HAP-1 (cell line): ENCODE measurements around the gene IFI30.
A peak's percentile ranks its signal among the peaks of the same experiment; 100 is the strongest.

Experiments
- DNase-seq, 2 experiments: peaks; one replicate each; pipeline ENCODE4 v3.0.0-alpha.2; 2016 to 2020; ENCODE audit warnings: low spot score in 2 of 2
- H3K27me3 ChIP-seq: fragments of 250-450 bp; sonication (Bioruptor Pico); 2 replicates; pipeline ENCODE4 v1.5.1; 2020; ENCODE audit warnings: low read depth, mild to moderate bottlenecking, moderate library complexity
- H3K36me3 ChIP-seq: fragments of 250-450 bp; sonication (Bioruptor Pico); replicated peaks from 2 replicates; pipeline ENCODE4 v1.5.1; 2020; ENCODE audit warnings: mild to moderate bottlenecking
- H3K4me1 ChIP-seq: fragments of 250-450 bp; sonication (Bioruptor Pico); 2 replicates; pipeline ENCODE4 v1.5.1; 2020; ENCODE audit warnings: mild to moderate bottlenecking
- H3K4me3 ChIP-seq: fragments of 250-450 bp; sonication (Bioruptor Pico); 2 replicates; pipeline ENCODE4 v1.5.1; 2020; ENCODE audit warnings: mild to moderate bottlenecking, moderate library complexity
- H3K9me3 ChIP-seq: fragments of 250-450 bp; sonication (Bioruptor Pico); 2 replicates; pipeline ENCODE4 v1.5.1; 2020; ENCODE audit warnings: mild to moderate bottlenecking, moderate library complexity
- in situ Hi-C: fragments of 300-500 bp; cut with MboI; formaldehyde crosslinking; loops from 3 replicates; pipeline ENCODE4 v1.14.3; 2020; ENCODE audit warnings: low sequenced_read_pairs, inconsistent platforms, mixed read lengths

IFI30 gene

GRCh38 chr19:18194181-18194530, 20.5 kb downstream of the IFI30 start:
- in situ Hi-C loops, result no loop called here
- H3K27me3 ChIP-seq, result no peaks in the 10 kb centered on the region

GRCh38 chr19:18194554-18195238, 21.1 kb downstream of the IFI30 start:
- Histone ChIP-seq H3K4me3 (peak overlapping the region; percentile 94), H3K36me3 (peaks cover 37% of the 10 kb centered on the region), H3K4me1 (peaks cover 12% of the 10 kb centered on the region), H3K9me3 (no peaks in the 10 kb centered on the region), H3K27me3 (no peaks in the 10 kb centered on the region)
- DNase-seq, result peak; percentile 42 to 78
- in situ Hi-C loops, result no loop called here

More at GRCh38 chr19:18194181-18194530, 20.5 kb downstream of the IFI30 start:
- Histone ChIP-seq H3K36me3 (peaks cover 31% of the 10 kb centered on the region), H3K4me1 (peaks cover 12% of the 10 kb centered on the region), H3K9me3 (no peaks in the 10 kb centered on the region), H3K4me3 (peak overlapping the region; percentile 94)
- no peak for DNase-seq

GRCh38 chr19:18196511-18196845, 22.9 kb downstream of the IFI30 start:
- no peaks in the 10 kb centered on the region for H3K27me3 ChIP-seq
- no peak for DNase-seq
- peaks cover 50% of the 10 kb centered on the region for H3K36me3 ChIP-seq
- in situ Hi-C loops, result no loop called here
- no peak overlapping the region for H3K4me3 ChIP-seq
- no peaks in the 10 kb centered on the region for H3K9me3 ChIP-seq
- peaks cover 11% of the 10 kb centered on the region for H3K4me1 ChIP-seq

GRCh38 chr19:18197306-18197705, 23.7 kb downstream of the IFI30 start:
- H3K36me3 ChIP-seq, result peaks cover 58% of the 10 kb centered on the region
- H3K27me3 ChIP-seq, result no peaks in the 10 kb centered on the region
- no peak overlapping the region for H3K4me3 ChIP-seq
- DNase-seq, result no peak
- no peaks in the 10 kb centered on the region for H3K9me3 ChIP-seq
- in situ Hi-C loops, result no loop called here
- H3K4me1 ChIP-seq, result peaks cover 8% of the 10 kb centered on the region

- in situ Hi-C loops, result no loop called here
- Histone ChIP-seq H3K4me1 (peaks cover 13% of the 10 kb centered on the region), H3K27me3 (no peaks in the 10 kb centered on the region), H3K4me3 (no peak overlapping the region), H3K36me3 (peaks cover 61% of the 10 kb centered on the region), H3K9me3 (no peaks in the 10 kb centered on the region)
- no peak for DNase-seq
Measured at GRCh38 chr19:18197941-18198340, 24.3 kb downstream of the IFI30 start.

GRCh38 chr19:18198374-18198773, 24.8 kb downstream of the IFI30 start:
- Histone ChIP-seq H3K27me3 (no peaks in the 10 kb centered on the region), H3K36me3 (peaks cover 58% of the 10 kb centered on the region), H3K9me3 (no peaks in the 10 kb centered on the region), H3K4me3 (no peak overlapping the region), H3K4me1 (peaks cover 14% of the 10 kb centered on the region)
- DNase-seq, result no peak
- in situ Hi-C loops, result no loop called here

GRCh38 chr19:18202397-18202777, 28.8 kb downstream of the IFI30 start:
- Histone ChIP-seq H3K9me3 (no peaks in the 10 kb centered on the region), H3K27me3 (no peaks in the 10 kb centered on the region), H3K36me3 (peaks cover 44% of the 10 kb centered on the region), H3K4me3 (peak overlapping the region; percentile 90), H3K4me1 (peaks cover 18% of the 10 kb centered on the region)
- in situ Hi-C loops, result no loop called here
- no peak for DNase-seq

GRCh38 chr19:18202778-18203407, 29.3 kb downstream of the IFI30 start:
- no peaks in the 10 kb centered on the region for H3K9me3 ChIP-seq
- H3K4me3 ChIP-seq, result peak overlapping the region; percentile 90
- peaks cover 18% of the 10 kb centered on the region for H3K4me1 ChIP-seq
- peak; percentile 41 to 69 for DNase-seq
- peaks cover 43% of the 10 kb centered on the region for H3K36me3 ChIP-seq
- no peaks in the 10 kb centered on the region for H3K27me3 ChIP-seq
- in situ Hi-C loops, result no loop called here

GRCh38 chr19:18203408-18203862, 29.8 kb downstream of the IFI30 start:
- H3K36me3 ChIP-seq, result peaks cover 37% of the 10 kb centered on the region
- H3K9me3 ChIP-seq, result no peaks in the 10 kb centered on the region
- in situ Hi-C loops, result no loop called here
- peaks cover 20% of the 10 kb centered on the region for H3K4me1 ChIP-seq
- peak overlapping the region; percentile 90 for H3K4me3 ChIP-seq
- H3K27me3 ChIP-seq, result no peaks in the 10 kb centered on the region
- DNase-seq, result no peak

- Histone ChIP-seq H3K36me3 (peaks cover 32% of the 10 kb centered on the region), H3K4me1 (peaks cover 20% of the 10 kb centered on the region), H3K9me3 (no peaks in the 10 kb centered on the region), H3K4me3 (peak within 1 kb of the TSS; percentile 90), H3K27me3 (no peaks in the 10 kb centered on the region)
- peak; percentile 99 for DNase-seq
- in situ Hi-C loops, result no loop called here
Measured at GRCh38 chr19:18203863-18204393, 30.3 kb downstream of the IFI30 start, which contains the start of gene RAB3A. Gene RAB3A (minus strand): TSS chr19:18204042. CDS start chr19:18202740, 1,302 bp downstream.

GRCh38 chr19:18204394-18205199, 31.0 kb downstream of the IFI30 start:
- Histone ChIP-seq H3K4me3 (peak overlapping the region; percentile 45), H3K4me1 (peaks cover 20% of the 10 kb centered on the region), H3K36me3 (peaks cover 26% of the 10 kb centered on the region), H3K27me3 (no peaks in the 10 kb centered on the region), H3K9me3 (no peaks in the 10 kb centered on the region)
- in situ Hi-C loops, result no loop called here
- DNase-seq, result peak in 1 of 2 experiments; percentile 47

GRCh38 chr19:18205200-18205892, 31.7 kb downstream of the IFI30 start:
- Histone ChIP-seq H3K36me3 (peaks cover 18% of the 10 kb centered on the region), H3K27me3 (no peaks in the 10 kb centered on the region), H3K4me3 (peak overlapping the region; percentile 45), H3K4me1 (peaks cover 20% of the 10 kb centered on the region), H3K9me3 (no peaks in the 10 kb centered on the region)
- peak; percentile 24 to 78 for DNase-seq
- in situ Hi-C loops, result no loop called here

GRCh38 chr19:18206018-18206417, 32.4 kb downstream of the IFI30 start:
- no peaks in the 10 kb centered on the region for H3K9me3 ChIP-seq
- peak in 1 of 2 experiments; percentile 52 for DNase-seq
- H3K4me1 ChIP-seq, result peaks cover 20% of the 10 kb centered on the region
- in situ Hi-C loops, result no loop called here
- peak overlapping the region; percentile 45 for H3K4me3 ChIP-seq
- peaks cover 12% of the 10 kb centered on the region for H3K36me3 ChIP-seq
- no peaks in the 10 kb centered on the region for H3K27me3 ChIP-seq
